GM19467 (cell line): Measurements from ENCODE around the gene TRIM14.
"Not testable (repeated sequence)": the region's sequence is repeated elsewhere in the genome, so short reads cannot be mapped to it uniquely, and the experiment has no call there.

ENCODE experiments used
- ATAC-seq: cut with Tn5 transposase; IDR thresholded peaks from one replicate; pipeline ENCODE4 v1.9.1; 2021; ENCODE audit warnings: mild to moderate bottlenecking, moderate library complexity; ENCODE audit not compliant: unreplicated experiment

TRIM14 gene

DNA sequence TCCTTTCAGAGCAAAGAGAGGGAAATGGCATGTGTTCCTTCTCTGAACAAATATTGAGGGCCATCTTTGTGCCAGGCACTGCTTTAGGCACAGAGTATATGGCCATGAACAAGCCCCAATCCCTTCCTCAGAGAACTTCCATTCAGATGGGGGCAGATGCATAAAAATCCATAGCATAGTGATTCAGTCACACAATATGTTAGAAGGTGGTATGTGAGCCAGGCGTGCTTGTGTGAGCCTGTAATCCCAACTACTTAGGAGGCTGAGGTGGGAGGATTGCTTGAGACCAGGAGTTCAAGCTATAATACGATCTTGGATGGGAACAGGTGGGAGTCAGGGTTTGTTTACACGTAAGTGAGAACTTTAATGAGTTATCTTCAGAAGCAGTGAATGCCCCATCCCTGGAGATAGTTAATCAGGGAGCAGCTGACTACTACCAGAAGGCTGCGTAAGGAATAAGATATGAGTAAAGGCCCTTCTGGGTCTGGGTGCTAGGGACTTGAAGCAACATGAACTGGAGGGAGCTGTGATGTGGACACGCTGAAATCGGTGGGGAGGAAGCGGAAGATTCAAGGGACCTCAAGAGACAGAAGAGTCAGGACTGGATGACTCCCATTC, 35.3 kb downstream of the TRIM14 start:
- no peak for ATAC-seq

DNA sequence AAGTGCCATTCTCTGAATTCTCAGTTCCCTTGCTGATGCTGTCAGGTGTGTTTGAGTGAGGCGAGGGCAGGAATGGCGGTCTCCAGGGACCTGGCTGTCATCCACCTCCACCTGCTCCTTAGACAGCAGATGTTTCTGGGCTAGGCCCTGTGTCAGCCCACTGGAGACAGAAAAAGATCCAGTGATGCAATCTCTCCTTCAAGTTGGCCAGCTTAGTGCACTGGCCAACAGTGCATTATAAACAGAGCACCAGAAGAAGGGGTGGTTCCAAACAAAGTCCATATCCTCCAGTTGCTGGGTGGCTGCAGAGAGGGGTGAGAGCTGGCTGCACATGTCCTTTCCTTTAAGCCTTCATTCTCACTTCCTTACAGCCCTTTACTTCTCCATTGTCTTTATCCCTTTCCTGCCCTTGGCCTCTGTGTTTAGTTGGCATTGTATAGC, 35.9 kb downstream of the TRIM14 start:
- ATAC-seq, result no peak

- ATAC-seq, result no peak
Observed at GRCh38 chr9:98081477-98082219, 37.4 kb downstream of the TRIM14 start.

DNA sequence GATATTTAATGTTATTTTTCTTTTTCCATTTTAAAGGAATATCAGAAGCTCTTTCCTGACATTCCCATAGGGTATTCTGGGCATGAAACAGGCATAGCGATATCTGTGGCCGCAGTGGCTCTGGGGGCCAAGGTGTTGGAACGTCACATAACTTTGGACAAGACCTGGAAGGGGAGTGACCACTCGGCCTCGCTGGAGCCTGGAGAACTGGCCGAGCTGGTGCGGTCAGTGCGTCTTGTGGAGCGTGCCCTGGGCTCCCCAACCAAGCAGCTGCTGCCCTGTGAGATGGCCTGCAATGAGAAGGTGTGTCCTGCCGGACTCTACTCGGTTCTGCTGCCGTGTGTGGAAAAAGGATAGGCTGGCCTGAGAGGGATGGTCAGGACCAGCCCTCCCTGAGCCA, 38.2 kb downstream of the TRIM14 start:
- no peak for ATAC-seq

DNA sequence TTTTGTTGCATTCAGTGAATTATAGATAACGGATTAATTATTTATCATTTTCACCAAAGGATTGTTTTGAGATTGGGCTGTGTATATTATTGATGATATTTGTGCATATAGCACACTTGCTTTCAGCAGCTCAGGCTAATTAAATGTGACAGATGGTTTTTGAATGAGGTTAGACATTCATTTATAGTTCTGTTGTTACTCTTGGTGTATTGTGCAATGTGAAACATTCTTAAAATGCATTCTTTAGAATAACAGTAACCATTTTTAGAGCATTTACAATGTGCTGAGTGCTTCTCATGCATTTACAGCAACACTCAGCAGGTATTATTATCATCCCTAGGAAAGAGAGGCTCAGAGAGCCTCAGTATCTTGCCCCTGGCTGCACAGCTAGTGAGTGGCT, 38.7 kb downstream of the TRIM14 start:
- no peak for ATAC-seq

- ATAC-seq, result no peak
Observed at GRCh38 chr9:98078895-98079294, 40.1 kb downstream of the TRIM14 start.

GRCh38 chr9:98076514-98076890, 42.5 kb downstream of the TRIM14 start:
- not testable (repeated sequence) for ATAC-seq

DNA sequence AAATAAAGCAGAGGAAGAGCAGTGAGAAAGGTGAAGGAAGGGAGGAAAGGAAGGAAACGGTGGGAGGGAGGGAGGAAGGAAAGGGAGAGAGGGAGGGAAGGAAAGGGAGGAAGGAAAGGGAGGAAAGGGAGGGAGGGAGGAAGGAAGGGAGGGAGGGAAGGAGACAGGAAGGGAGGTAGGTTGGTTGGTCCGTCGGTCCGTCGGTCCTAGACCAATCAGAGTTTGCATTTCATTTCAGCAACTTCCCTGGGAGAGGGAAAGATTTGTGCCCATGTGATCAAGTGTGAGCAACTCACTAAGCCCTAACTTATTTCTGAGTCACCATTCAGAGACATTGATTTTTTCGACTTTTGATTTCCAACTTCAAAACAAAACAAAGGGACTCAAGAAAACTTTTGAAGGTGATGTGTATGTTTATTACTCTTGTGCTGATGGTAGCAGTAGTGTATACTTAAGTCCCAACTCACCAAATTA, 43.7 kb downstream of the TRIM14 start:
- no peak for ATAC-seq

GRCh38 chr9:98074115-98074990, 44.7 kb downstream of the TRIM14 start:
- ATAC-seq, result no peak

- ATAC-seq, result no peak
Observed at GRCh38 chr9:98071737-98072136, 47.3 kb downstream of the TRIM14 start.

- no peak for ATAC-seq
Observed at GRCh38 chr9:98070704-98071103, 48.3 kb downstream of the TRIM14 start.

GRCh38 chr9:98069551-98069950, 49.5 kb downstream of the TRIM14 start:
- ATAC-seq, result no peak

DNA sequence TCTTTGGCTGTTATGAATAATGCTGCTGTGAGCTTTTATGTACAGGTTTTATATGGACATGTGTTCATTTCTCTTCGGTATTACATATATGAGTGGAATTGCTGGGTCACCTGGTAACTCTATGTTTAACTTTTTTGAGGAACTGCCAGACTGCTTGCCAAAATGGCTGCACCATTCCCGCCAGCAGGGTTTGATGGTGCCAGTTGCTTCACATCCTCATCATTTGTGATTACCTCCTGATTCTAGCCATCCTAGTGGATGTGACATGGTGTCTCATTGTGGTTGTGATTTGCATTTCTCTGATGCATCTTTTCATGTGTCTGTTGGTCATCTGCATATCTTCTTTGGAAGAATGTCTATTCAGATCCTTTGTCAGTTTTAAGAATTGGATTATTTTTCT, 51.8 kb downstream of the TRIM14 start:
- ATAC-seq, result no peak

DNA sequence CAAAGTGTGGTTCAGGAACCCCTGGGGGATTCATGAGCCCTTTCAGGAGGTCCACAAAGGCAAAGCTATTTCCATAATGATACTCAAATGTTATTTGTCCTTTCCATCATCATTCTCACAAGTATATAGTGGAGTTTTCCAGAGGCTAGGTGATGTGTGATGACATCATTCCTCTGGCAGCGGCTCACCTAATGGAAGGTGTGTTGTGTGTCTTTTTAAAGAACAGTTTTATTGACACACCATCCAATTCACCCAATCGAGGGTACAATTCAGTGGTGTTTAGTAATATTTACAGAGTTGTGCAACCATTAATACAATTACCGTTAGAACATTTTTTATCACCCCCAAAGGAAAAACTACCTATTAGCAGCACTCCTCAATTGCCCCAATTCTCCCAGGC, 52.8 kb downstream of the TRIM14 start:
- ATAC-seq, result no peak

DNA sequence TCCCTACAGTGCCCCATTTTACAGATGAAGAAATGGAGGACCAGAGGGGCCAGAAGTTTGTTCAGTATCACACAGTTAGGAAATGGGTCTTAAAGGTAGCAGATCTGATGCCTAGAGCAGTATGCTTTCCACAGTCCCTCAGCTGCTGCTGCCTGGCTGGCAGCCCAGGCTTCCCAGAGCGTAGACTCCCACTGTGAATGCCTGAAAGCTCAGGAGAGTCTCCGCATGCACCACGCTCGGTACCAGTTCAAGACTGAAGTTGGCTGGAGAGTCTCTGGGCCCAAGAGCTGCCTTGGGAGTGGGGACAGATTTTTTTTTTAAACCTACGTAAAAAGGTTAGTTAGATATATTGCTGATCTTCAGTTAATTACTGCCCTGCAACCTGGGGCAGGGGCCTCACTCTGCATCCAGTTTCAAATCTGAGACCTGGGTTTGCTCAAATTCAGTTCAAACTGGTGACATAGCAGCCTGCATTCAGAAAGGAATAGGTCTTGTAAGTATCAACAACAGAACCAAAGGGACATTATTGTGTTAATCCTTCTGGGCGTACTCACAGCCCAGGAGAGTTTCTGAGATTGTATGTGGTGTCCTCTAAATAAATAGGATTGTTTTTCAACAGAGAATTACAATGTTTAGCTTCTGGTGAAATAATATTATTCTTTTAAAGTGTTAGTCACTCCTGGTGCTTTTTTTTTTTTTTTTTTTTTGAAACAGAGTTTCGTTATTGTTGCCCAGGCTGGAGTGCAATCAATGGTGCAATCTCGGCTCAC, 54.2 kb downstream of the TRIM14 start:
- ATAC-seq, result no peak

- no peak for ATAC-seq
Observed at GRCh38 chr9:98062161-98062560, 56.9 kb downstream of the TRIM14 start.

GRCh38 chr9:98057138-98057799, 61.8 kb downstream of the TRIM14 start:
- ATAC-seq, result no peak

GRCh38 chr9:98056269-98057137, 62.5 kb downstream of the TRIM14 start, which contains the start of gene NANS:
NANS (plus strand) TSS chr9:98056732; CDS start chr9:98056809, 77 bp downstream.
- peak; percentile 95 for ATAC-seq

GRCh38 chr9:98054376-98054951, 64.6 kb downstream of the TRIM14 start:
- no peak for ATAC-seq
